Measurements from ENCODE around the gene MAD2L1BP.
"Not testable (repeated sequence)": the region's sequence is repeated elsewhere in the genome, so short reads cannot be mapped to it uniquely, and the experiment has no call there.

MAD2L1BP gene

GRCh38 chr6:43627008-43627825, 8.4 kb upstream of the MAD2L1BP start:
- DNase-seq: peak; percentile 95 to 99 (median 98)

- peak; percentile 33 to 52 (median 35) for DNase-seq
Measured at GRCh38 chr6:43628393-43629103, 7.1 kb upstream of the MAD2L1BP start.

- peak; percentile 99 to 100 (median 100) for DNase-seq
Measured at GRCh38 chr6:43629104-43629504, 6.5 kb upstream of the MAD2L1BP start, which contains the start of gene GTPBP2. Gene GTPBP2 (minus strand): TSS chr6:43629264. CDS start chr6:43629162, 102 bp downstream.

GRCh38 chr6:43629505-43630300, 5.9 kb upstream of the MAD2L1BP start:
- peak; percentile 98 to 99 (median 98) for DNase-seq

GRCh38 chr6:43630980-43631619, 4.5 kb upstream of the MAD2L1BP start:
- no peak for DNase-seq

GRCh38 chr6:43633002-43633401, 2.6 kb upstream of the MAD2L1BP start:
- DNase-seq: not testable (repeated sequence)

GRCh38 chr6:43634702-43635303, 837 bp upstream of the MAD2L1BP start:
- DNase-seq: no peak

GRCh38 chr6:43636308-43636659, 644 bp downstream of the MAD2L1BP start:
- no peak for DNase-seq

- DNase-seq: peak; percentile 48 to 75 (median 67)
Measured at GRCh38 chr6:43639984-43640800, 4.6 kb downstream of the MAD2L1BP start.

- DNase-seq: peak; percentile 61 to 78 (median 65)
Measured at GRCh38 chr6:43644940-43645612, 9.4 kb downstream of the MAD2L1BP start, which contains the start of gene RSPH9. Gene RSPH9 (plus strand): TSS chr6:43645036. CDS start chr6:43645099, 63 bp downstream.

GRCh38 chr6:43645613-43645964, 9.9 kb downstream of the MAD2L1BP start:
- DNase-seq: no peak

- DNase-seq: no peak
Measured at GRCh38 chr6:43647613-43648012, 12.0 kb downstream of the MAD2L1BP start.

- DNase-seq: no peak
Measured at GRCh38 chr6:43648248-43648647, 12.6 kb downstream of the MAD2L1BP start.

- not testable (repeated sequence) for DNase-seq
Measured at GRCh38 chr6:43652822-43653221, 17.2 kb downstream of the MAD2L1BP start.

- no peak for DNase-seq
Measured at GRCh38 chr6:43657221-43657802, 21.7 kb downstream of the MAD2L1BP start.

GRCh38 chr6:43658161-43658560, 22.5 kb downstream of the MAD2L1BP start:
- no peak for DNase-seq

GRCh38 chr6:43662948-43663347, 27.3 kb downstream of the MAD2L1BP start:
- not testable (repeated sequence) for DNase-seq

- no peak for DNase-seq
Measured at GRCh38 chr6:43665376-43665775, 29.7 kb downstream of the MAD2L1BP start.

GRCh38 chr6:43666196-43666920, 30.7 kb downstream of the MAD2L1BP start:
- DNase-seq: no peak

Data from suppressor macrophage treated with lipopolysaccharide for 1 hour (primary cell).